GM23248 (cell line): ENCODE data around the gene PGA3.
"Not testable (repeated sequence)": the region's sequence is repeated elsewhere in the genome, so short reads cannot be mapped to it uniquely, and the experiment has no call there.

ENCODE experiments used
- EZH2 ChIP-seq: fragments of 200-600 bp; sonication (generic); IDR thresholded peaks from 2 replicates; pipeline ENCODE4 v1.6.1; 2018; ENCODE audit warnings: antibody characterized with exemption, mild to moderate bottlenecking; ENCODE audit not compliant: insufficient read depth, poor library complexity, severe bottlenecking
- EZH2phosphoT487 ChIP-seq: fragments of 200-600 bp; sonication (generic); IDR thresholded peaks from 2 replicates; pipeline ENCODE4 v1.6.1; 2018; ENCODE audit warnings: antibody characterized with exemption, moderate library complexity, mild to moderate bottlenecking, low read depth; ENCODE audit not compliant: insufficient read depth

DNA sequence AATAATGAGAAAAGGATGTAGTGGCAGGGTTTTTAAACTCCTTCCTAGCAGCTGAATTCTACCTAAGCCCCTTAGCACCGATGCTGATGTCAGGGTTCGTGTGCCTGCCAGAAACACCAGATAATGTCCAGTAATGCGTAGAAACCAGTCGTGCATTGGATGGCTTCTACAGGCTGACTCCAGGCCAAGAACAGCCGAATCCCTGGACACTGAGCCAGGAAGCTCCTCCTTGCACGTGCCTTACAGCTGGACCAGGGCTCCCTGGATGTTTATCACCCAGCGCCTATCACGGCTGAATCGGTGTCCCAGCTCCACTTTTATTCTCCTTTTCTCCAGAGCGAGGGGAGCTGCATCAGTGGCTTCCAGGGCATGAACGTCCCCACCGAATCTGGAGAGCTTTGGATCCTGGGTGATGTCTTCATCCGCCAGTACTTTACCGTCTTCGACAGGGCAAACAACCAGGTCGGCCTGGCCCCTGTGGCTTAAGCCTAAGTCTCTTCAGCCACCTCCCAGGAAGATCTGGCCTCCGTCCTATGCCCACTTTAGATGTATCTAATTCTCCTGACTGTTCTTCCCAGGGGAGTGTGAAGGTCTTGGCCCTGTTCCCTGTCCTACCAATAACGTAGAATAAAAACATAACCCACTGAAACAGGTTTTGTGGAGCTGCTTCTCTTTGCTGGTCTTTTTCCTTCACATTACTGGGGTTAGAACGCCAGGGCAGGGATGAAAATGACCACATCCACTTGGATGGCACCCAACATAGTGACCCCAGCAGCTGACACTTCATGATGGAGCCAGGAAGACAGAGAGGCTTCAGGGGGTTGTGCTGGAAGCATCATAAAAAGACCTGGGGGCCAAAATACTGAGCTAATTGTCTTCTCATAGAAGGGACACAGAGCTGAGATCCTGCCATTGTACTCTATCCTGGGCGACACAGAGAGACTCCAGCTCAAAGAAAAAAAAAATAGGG is 47.8 kb downstream of the PGA3 start:
- TF ChIP-seq EZH2phosphoT487, EZH2: not testable (repeated sequence)
